Measurements from ENCODE around the gene LANCL3.
"Not testable (repeated sequence)": the region's sequence is repeated elsewhere in the genome, so short reads cannot be mapped to it uniquely, and the experiment has no call there.

LANCL3 gene

GRCh38 chrX:37571426-37572107 is at the start of gene LANCL3:
Gene LANCL3, plus strand, starts transcription at chrX:37571661. Its CDS starts 210 bp downstream, at chrX:37571871.
- peak; percentile 3 for DNase-seq (ENCODE audit: low spot score)

DNA sequence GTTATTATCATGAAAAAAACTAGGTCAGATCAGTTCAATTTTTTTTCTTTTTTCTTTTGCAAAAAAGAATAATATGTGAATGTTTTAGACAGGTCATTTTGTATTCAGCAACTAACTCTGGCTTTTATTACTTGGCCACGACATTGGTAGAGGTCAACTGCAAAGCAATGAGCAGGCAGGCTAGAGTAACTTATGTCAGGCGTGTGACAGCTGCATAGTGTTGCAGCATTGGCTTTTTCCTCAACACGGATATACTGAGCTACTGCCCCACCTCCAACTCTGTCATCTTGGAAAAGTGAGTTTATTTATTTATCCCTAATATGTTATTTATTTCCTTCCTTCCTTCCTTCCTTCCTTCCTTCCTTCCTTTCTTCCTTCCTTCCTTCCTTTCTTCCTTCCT is 47.8 kb upstream of the LANCL3 start:
- DNase-seq (ENCODE audit: low spot score) = not testable (repeated sequence)

- no peak for DNase-seq (ENCODE audit: low spot score)
Observed at GRCh38 chrX:37541991-37542390, 29.5 kb upstream of the LANCL3 start.

DNA sequence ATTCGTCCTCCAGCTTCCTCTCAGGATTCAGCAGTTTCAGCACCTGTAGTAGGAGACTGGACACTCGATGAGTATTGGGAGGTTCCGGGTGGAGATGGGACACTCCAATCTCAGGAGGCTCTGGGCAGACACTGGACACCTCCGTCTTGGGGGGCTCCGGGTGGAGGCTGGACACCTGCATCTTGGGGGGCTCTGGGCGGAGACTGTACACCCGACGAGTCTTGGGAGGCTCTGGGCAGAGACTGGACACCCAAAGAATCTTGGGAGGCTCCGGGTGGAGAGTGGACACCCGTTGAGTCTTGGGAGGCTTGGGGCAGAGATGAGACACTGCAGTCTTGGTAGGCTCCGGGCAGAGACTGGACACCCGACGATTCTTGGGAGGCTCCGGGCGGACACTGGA is 28.7 kb upstream of the LANCL3 start:
- DNase-seq (ENCODE audit: low spot score) = no peak

DNA sequence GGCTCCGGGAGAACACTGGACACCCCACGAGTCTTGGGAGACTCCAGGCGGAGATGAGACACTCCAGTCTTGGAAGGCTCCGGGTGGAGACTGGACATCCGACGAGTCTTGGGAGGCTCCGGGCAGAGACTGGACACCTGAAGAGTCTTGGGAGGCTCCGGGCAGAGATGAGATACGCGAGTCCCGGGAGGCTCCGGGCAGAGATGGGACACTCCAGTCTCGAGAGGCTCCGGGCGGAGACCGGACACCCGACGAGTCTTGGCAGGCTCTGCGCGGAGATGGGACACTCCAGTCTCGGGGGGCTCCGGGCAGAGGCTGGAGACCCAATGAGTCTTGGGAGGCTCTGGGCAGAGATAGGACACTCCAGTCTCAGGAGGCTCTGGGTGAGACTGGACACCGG is 28.1 kb upstream of the LANCL3 start:
- DNase-seq (ENCODE audit: low spot score) = no peak

GRCh38 chrX:37544531-37544930 is 26.9 kb upstream of the LANCL3 start:
- DNase-seq (ENCODE audit: low spot score) = not testable (repeated sequence)

DNA sequence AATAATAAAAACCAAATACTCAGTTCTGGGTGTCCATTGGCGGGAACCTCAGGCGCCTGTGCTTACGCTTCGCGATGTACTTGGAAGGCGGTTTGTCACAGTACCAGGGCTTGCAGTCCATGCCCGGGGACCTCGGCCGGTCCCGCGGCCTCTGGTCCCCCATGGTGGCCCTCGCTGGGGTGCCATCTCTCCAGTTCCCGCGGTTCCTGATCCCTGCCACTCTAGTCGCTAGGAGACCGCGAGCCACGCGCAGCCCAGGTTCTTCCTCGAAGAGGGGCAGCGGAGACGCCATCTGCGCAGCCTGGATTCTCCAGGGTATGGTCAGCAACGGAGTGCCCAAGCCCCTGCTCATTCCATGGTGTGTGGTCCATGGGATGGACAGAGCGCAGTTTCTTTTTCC is 26.4 kb upstream of the LANCL3 start:
- no peak for DNase-seq (ENCODE audit: low spot score)

DNA sequence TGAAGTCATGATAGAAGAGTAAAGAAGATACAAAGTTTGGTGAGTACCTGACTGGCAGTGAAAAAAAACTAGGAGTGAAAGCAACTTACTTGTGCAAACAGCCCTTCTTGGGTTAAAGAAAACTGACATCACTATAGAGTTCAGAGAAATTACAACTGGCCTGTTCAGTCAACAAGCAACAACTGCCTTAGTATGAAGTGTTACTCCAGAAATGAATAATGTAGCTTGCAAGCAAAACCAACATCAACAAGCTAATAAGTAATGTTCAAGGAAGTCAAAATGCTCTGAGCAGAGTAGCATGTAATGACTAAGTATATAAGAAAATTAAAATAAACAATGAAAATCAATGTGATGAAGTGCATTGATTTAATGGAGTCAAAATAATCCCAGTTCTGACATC is 21.8 kb upstream of the LANCL3 start:
- DNase-seq (ENCODE audit: low spot score) = not testable (repeated sequence)

DNA sequence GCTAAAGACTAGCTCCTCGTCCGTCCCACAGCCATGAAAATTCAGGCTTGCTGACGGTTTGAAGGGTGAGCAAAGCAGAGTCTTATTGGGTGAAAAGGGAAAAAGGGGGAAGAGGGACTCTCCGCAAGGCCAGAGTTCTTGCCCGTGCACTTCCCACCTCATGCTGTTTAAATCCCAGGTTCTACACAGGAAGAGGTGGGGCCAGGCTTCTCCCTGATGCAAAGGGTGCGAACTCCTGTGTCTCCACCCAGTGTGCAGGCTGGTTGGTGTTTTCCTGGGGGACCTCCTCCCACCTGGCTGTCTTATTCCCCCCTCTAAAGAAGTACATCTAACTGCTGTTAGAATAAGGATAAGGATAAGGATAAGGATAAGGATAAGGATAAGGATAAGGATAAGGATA is 18.0 kb upstream of the LANCL3 start:
- DNase-seq (ENCODE audit: low spot score) = no peak

DNA sequence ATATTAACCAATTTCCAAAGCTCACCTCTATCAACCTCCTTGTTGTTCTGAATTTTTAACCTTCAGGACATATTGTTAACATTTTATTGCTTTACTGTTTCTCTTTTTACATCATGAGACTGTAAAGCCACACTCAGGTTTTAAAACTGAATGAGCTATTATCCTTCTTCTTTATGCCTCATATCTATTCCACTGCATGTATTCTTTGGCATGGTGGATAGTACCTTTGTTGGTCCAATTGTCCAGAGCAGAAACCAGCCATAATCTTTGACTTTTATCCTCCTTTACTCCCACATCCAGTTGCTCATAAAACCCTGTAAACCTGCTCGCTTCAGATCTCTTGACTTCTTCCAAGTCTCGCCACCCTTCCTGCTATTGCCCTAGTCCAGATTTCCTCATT is 6.2 kb upstream of the LANCL3 start:
- not testable (repeated sequence) for DNase-seq (ENCODE audit: low spot score)

DNA sequence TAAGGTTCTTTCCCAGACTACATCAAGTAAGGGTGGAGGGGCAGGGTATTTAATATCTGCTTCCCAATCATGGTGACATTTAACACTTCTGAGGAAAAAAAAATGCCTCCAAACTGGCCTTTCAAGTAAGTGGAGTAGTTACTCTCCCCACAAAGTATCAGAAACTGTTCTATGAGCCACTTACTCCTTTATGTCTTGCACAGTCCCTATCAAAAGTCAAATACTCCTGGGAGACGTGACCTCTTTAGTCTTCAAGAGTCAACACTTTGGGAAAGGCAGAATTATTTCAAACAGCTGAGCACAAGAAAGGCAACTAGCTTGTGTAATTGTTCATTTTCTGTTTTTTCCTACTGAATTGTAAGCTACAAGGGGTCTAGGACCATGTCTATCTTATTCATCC is 1.1 kb upstream of the LANCL3 start:
- not testable (repeated sequence) for DNase-seq (ENCODE audit: low spot score)

GRCh38 chrX:37572108-37572587 is 687 bp downstream of the LANCL3 start:
- DNase-seq (ENCODE audit: low spot score) = peak; percentile 39

DNA sequence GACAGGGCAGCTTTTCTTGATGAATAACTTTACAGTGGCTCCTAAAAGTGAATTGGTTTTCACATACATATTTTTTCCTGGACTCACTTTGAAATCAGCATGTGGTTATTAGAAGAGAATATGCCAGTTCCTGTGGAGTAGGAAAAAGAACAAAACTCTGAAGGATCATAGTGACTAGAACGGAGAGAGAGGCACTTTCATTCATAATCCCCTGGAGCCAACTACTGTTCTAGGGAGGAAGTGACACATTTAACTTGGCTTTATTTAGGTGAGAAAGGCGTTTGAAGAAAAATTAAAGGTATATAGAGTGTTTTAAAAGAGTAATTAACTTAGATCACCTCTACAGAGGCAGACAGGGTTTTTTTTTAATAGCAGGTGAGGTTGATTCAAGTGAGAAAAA is 1.7 kb downstream of the LANCL3 start:
- DNase-seq (ENCODE audit: low spot score) = peak; percentile 7

DNA sequence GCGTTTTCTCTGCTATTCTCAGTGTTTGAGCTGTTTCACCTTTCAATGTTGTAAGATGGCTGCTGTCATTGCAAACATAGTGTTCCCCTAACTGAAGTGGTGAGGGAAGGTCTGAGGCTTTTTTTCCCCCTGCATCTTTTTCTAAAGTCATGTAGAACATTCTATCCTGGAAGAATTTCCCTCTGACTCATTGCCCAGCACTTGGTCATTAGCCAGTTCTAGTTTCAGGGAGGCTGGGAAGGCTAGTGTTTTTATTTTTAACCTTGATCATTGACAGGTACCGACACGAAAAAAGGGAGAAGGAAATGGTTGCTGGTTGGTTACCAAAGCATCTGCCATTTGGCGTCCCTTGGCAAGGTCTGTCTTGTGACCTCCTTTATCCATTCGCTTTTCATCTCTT is 6.6 kb downstream of the LANCL3 start:
- DNase-seq (ENCODE audit: low spot score) = no peak

DNA sequence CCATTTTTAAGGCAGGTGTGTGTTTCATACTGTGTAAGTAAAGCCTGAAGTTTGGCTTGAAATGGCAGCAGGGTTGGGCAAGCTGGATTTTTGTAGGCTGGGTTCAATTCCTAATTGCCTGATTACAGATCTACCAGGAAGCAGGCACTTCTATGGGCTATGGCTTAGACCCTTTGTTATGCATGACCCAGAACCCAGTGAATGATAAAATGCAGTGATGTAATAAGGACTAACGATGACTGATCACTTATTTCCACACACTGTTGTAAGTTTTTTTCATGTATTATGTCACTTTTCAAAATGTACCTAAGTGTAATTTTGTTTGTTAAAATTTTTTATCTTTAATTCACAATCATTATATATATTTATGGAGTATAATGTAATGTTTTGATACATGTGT is 8.6 kb downstream of the LANCL3 start:
- no peak for DNase-seq (ENCODE audit: low spot score)

- DNase-seq (ENCODE audit: low spot score) = not testable (repeated sequence)
Observed at GRCh38 chrX:37587337-37587736, 15.9 kb downstream of the LANCL3 start.

DNA sequence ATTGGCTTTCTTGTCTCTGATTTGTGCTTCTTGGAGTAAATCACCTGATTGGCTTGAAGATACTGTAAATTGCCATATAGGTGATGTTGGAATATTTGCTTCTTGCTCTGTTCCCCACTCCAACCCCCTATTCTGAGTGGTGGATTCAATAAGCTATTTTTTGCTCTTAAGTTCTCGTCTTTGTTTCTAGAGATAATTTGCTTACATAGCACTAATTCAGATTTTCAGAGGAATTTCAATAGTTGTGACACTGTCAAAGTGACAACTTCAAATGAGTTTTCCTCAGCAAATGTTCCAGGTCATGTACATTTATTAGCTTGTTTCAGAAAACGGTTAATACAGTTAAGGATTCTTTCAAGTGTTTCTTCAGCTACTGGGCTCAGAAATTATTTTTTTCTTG is 18.6 kb downstream of the LANCL3 start:
- DNase-seq (ENCODE audit: low spot score) = no peak

- no peak for DNase-seq (ENCODE audit: low spot score)
Observed at GRCh38 chrX:37594755-37595382, 23.4 kb downstream of the LANCL3 start.

DNA sequence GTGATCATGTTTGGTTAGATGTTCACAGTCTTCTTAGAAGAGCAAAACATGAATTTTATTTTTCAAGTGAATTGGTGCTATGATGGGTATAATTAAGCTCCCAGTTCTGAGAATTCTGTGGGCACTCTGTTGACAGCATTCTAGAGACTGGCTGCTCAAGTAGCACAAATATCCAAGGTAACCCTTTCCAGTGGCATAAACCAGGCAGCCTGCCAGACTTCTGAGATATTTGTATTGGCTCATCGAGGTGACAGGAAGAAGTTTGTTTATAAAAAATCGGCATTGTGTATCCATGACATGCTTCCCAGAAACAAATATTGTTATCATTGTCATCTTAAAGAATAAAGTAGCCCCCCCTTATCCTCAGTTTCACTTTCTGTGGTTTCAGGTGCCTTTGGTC is 28.3 kb downstream of the LANCL3 start:
- no peak for DNase-seq (ENCODE audit: low spot score)

- DNase-seq (ENCODE audit: low spot score) = no peak
Observed at GRCh38 chrX:37603938-37604409, 32.5 kb downstream of the LANCL3 start.

- DNase-seq (ENCODE audit: low spot score) = no peak
Observed at GRCh38 chrX:37607243-37607642, 35.8 kb downstream of the LANCL3 start.

DNA sequence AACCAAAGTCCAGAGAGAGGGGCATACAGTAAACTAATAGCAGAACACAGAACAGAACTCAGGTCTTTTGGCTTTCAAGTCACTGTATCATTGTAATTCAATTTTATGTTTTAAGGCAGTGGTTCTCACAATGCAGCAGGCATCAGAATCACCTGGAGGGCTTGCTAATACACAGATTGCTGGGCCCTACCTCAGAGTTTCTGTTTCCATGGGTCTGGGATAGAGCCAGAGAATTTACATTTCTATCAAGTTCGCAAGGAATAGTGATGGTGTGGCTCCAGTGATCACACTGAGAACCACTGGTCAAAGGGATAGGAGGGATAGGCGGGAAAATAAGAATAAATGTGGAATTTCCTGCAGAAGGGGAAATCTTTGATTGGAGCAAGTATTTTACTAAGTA is 36.7 kb downstream of the LANCL3 start:
- DNase-seq (ENCODE audit: low spot score) = no peak

GRCh38 chrX:37609727-37610126 is 38.3 kb downstream of the LANCL3 start:
- no peak for DNase-seq (ENCODE audit: low spot score)

DNA sequence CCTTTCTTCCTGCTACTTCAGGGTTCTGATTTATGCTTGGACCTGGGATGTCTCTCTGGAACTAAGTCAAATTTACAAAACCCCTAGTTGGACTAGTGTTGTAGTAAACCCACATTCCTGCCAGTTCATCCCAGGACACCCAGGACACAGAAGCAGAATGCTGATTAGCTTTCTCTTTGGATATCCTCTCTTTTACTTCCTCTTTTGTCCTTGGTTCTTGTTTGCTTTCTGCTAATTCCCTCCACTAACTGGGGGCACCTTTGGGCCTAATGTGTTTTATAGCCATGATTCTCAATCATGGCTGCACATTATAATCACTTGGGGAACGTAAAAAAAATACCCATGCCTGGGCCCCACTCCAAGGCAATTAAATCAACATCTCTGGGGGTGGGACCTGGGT is 42.5 kb downstream of the LANCL3 start:
- DNase-seq (ENCODE audit: low spot score) = no peak
